Skeletal muscle satellite cell (primary cell): ENCODE measurements around the gene TRIM16.
"Not testable (repeated sequence)": the region's sequence is repeated elsewhere in the genome, so short reads cannot be mapped to it uniquely, and the experiment has no call there.

Experiments
- H3K27me3 ChIP-seq: 2 replicates; pipeline ENCODE4 v1.7.0; 2013; ENCODE audit warnings: low read length; ENCODE audit not compliant: control insufficient read depth, insufficient read depth
- H3K36me3 ChIP-seq: 2 replicates; pipeline ENCODE4 v1.7.0; 2013; ENCODE audit warnings: mild to moderate bottlenecking, control low read depth, low read length; ENCODE audit not compliant: insufficient read depth
- H3K4me1 ChIP-seq: 2 replicates; pipeline ENCODE4 v1.7.0; 2013; ENCODE audit warnings: low read length; ENCODE audit not compliant: control insufficient read depth, insufficient read depth
- H3K4me2 ChIP-seq: 2 replicates; pipeline ENCODE4 v1.7.0; 2013; ENCODE audit warnings: mild to moderate bottlenecking, low read length
- H3K4me3 ChIP-seq: 2 replicates; pipeline ENCODE4 v1.7.0; 2013; ENCODE audit warnings: low read length
- H3K9ac ChIP-seq: 2 replicates; pipeline ENCODE4 v1.7.0; 2013; ENCODE audit warnings: mild to moderate bottlenecking, low read depth, low read length, moderate library complexity
- H3K9me3 ChIP-seq: replicated peaks from 2 replicates; pipeline ENCODE4 v1.7.0; 2013; ENCODE audit warnings: mild to moderate bottlenecking, control low read depth, low read length

The TRIM16 gene

GRCh38 chr17:15642014-15642413, 42.1 kb downstream of the TRIM16 start:
- H3K4me1 ChIP-seq, result peaks cover 20% of the 10 kb centered on the region
- H3K36me3 ChIP-seq, H3K27me3 ChIP-seq, H3K9me3 ChIP-seq: not testable (repeated sequence)
- H3K9ac ChIP-seq, result peak overlapping the region; percentile 21
- peak overlapping the region; percentile 65 for H3K4me2 ChIP-seq
- peak overlapping the region; percentile 30 for H3K4me3 ChIP-seq

- H3K9me3 ChIP-seq, H3K4me3 ChIP-seq, H3K4me1 ChIP-seq, H3K27me3 ChIP-seq, H3K4me2 ChIP-seq, H3K9ac ChIP-seq, H3K36me3 ChIP-seq: not testable (repeated sequence)
Measured at GRCh38 chr17:15630930-15631453, 53.1 kb downstream of the TRIM16 start.

DNA sequence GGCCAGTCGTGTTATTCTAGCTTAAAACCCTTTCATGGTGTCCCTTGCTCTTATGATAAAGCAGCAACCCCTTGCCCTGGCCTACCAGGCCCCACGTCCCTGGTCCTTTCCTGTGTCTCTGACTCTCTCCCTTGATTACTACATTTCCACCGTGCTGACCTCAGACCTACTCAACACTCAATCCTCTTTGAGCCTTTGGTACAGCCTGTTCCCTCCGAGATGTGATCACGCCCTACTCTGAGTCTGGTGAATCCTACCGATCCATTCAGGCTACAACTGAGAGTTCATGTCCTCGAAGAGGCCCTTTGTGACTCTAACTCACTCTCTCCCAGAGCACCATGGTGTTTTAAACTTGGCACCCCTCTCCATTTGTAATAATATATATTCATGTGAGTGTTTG, 54.1 kb downstream of the TRIM16 start:
- H3K9ac ChIP-seq, H3K4me1 ChIP-seq, H3K27me3 ChIP-seq, H3K4me3 ChIP-seq, H3K36me3 ChIP-seq, H3K9me3 ChIP-seq, H3K4me2 ChIP-seq: not testable (repeated sequence)

GRCh38 chr17:15623661-15624209, 60.4 kb downstream of the TRIM16 start:
- H3K4me2 ChIP-seq, H3K4me1 ChIP-seq, H3K27me3 ChIP-seq, H3K9me3 ChIP-seq, H3K9ac ChIP-seq, H3K4me3 ChIP-seq, H3K36me3 ChIP-seq: not testable (repeated sequence)

- not testable (repeated sequence) for H3K9me3 ChIP-seq, H3K4me3 ChIP-seq, H3K27me3 ChIP-seq, H3K9ac ChIP-seq, H3K4me1 ChIP-seq, H3K4me2 ChIP-seq, H3K36me3 ChIP-seq
Measured at GRCh38 chr17:15623255-15623654, 60.9 kb downstream of the TRIM16 start.

- not testable (repeated sequence) for H3K27me3 ChIP-seq, H3K9me3 ChIP-seq, H3K9ac ChIP-seq, H3K36me3 ChIP-seq, H3K4me1 ChIP-seq, H3K4me2 ChIP-seq, H3K4me3 ChIP-seq
Measured at GRCh38 chr17:15622124-15622523, 62.0 kb downstream of the TRIM16 start.

- peak within 1 kb of the TSS; percentile 44 for H3K4me2 ChIP-seq
- H3K36me3 ChIP-seq, H3K4me1 ChIP-seq, H3K4me3 ChIP-seq, H3K27me3 ChIP-seq, H3K9me3 ChIP-seq, H3K9ac ChIP-seq: not testable (repeated sequence)
Measured at GRCh38 chr17:15619331-15620058, 64.6 kb downstream of the TRIM16 start, which contains the start of gene FBXW10B. FBXW10B (minus strand) TSS chr17:15619704; CDS start chr17:15619512, 192 bp downstream.

DNA sequence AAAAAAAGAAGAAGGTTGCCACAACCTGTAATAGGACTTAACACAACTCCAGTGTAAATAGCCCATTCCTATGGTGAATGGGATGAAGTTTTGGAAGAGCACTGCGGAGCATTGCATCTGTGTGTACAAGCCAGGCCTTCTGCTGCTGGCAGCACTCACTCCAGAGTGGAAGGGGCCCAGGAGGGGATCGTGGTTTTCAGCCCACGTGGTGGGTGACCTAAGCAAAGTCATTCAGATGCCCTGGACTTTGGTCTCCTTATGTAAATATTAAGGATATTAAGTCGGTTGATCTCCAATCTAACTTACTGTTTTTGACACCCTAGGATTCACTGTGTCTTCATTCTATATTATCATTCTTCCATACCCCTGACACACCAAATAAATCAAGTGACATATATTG, 67.3 kb downstream of the TRIM16 start:
- H3K4me3 ChIP-seq, H3K36me3 ChIP-seq, H3K4me2 ChIP-seq, H3K27me3 ChIP-seq, H3K9me3 ChIP-seq, H3K4me1 ChIP-seq, H3K9ac ChIP-seq: not testable (repeated sequence)

DNA sequence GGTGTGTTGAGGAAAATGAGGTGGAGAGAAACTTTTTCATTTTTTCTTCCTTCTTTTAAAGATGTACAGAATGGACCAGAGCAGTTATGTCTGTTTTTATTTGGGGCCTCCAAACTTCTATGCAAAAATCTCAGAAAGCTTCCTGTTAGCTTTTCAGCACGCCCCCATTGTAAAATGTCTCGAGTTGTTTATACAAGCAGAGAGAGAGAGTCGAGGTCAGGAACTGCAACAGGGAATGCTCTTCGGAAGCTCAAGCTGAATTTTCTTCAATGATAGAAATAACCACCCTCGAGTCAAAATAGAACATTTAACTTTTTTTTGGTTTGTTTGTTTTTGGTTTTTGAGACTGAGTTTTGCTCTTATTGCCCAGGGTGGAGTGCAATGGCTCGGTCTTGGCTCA, 68.3 kb downstream of the TRIM16 start:
- not testable (repeated sequence) for H3K9me3 ChIP-seq, H3K4me1 ChIP-seq, H3K36me3 ChIP-seq, H3K9ac ChIP-seq, H3K4me3 ChIP-seq, H3K4me2 ChIP-seq, H3K27me3 ChIP-seq

- not testable (repeated sequence) for H3K9ac ChIP-seq, H3K4me1 ChIP-seq, H3K9me3 ChIP-seq, H3K27me3 ChIP-seq, H3K4me2 ChIP-seq, H3K36me3 ChIP-seq, H3K4me3 ChIP-seq
Measured at GRCh38 chr17:15613111-15613510, 71.0 kb downstream of the TRIM16 start.

- not testable (repeated sequence) for H3K9me3 ChIP-seq, H3K4me3 ChIP-seq, H3K27me3 ChIP-seq, H3K4me2 ChIP-seq, H3K9ac ChIP-seq, H3K36me3 ChIP-seq, H3K4me1 ChIP-seq
Measured at GRCh38 chr17:15592960-15593359, 91.2 kb downstream of the TRIM16 start.

GRCh38 chr17:15591986-15592385, 92.1 kb downstream of the TRIM16 start:
- H3K36me3 ChIP-seq, H3K4me2 ChIP-seq, H3K9ac ChIP-seq, H3K27me3 ChIP-seq, H3K4me3 ChIP-seq, H3K4me1 ChIP-seq, H3K9me3 ChIP-seq: not testable (repeated sequence)
